OCI-LY1 (cell line): Measurements from ENCODE around the gene STK32B.

ENCODE experiments used
- H2AFZ ChIP-seq: fragments of 200-600 bp; sonication (generic), shearing (Covaris generic); 2 replicates; pipeline ENCODE4 v1.6.0; 2014; ENCODE audit warnings: antibody characterized with exemption, mild to moderate bottlenecking, low read length
- H3F3A ChIP-seq: fragments of 200-600 bp; sonication (generic), shearing (Covaris generic); 2 replicates; pipeline ENCODE4 v1.6.0; 2014; ENCODE audit warnings: mild to moderate bottlenecking, antibody characterized with exemption, low read length, moderate library complexity; ENCODE audit not compliant: insufficient read depth
- H3K27ac ChIP-seq: fragments of 200-600 bp; sonication (generic); 2 replicates; pipeline ENCODE4 v1.5.1; 2014; ENCODE audit warnings: low read length, mixed run types, mild to moderate bottlenecking, low read depth; ENCODE audit not compliant: poor library complexity, severe bottlenecking
- H3K27me3 ChIP-seq: fragments of 200-600 bp; sonication (generic); 2 replicates; pipeline ENCODE4 v1.6.0; 2014; ENCODE audit warnings: antibody characterized with exemption, mild to moderate bottlenecking, low read length, moderate library complexity; ENCODE audit not compliant: insufficient read depth
- H3K36me3 ChIP-seq: fragments of 200-600 bp; sonication (generic); 2 replicates; pipeline ENCODE4 v1.6.1; 2014; ENCODE audit warnings: mild to moderate bottlenecking, antibody characterized with exemption, low read length, moderate library complexity, mixed read lengths; ENCODE audit not compliant: insufficient read depth
- H3K4me1 ChIP-seq: fragments of 200-600 bp; sonication (generic); 2 replicates; pipeline ENCODE4 v1.5.1; 2014; ENCODE audit warnings: mild to moderate bottlenecking, low read length, moderate library complexity; ENCODE audit not compliant: insufficient read depth, severe bottlenecking
- H3K4me2 ChIP-seq: fragments of 200-600 bp; sonication (generic), shearing (Covaris generic); 2 replicates; pipeline ENCODE4 v1.6.1; 2014; ENCODE audit warnings: low read length
- H3K4me3 ChIP-seq: fragments of 200-600 bp; sonication (generic); 2 replicates; pipeline ENCODE4 v1.5.1; 2014; ENCODE audit warnings: low read length, low read depth, mild to moderate bottlenecking, mixed read lengths; ENCODE audit not compliant: poor library complexity, severe bottlenecking
- H3K79me2 ChIP-seq: fragments of 200-600 bp; shearing (Covaris generic); 2 replicates; pipeline ENCODE4 v1.6.1; 2016; ENCODE audit warnings: mixed run types, low read length, mixed read lengths; ENCODE audit not compliant: insufficient read depth
- H3K9ac ChIP-seq: fragments of 200-600 bp; sonication (generic), shearing (Covaris generic); 2 replicates; pipeline ENCODE4 v1.6.1; 2014; ENCODE audit warnings: mild to moderate bottlenecking, low read length, mixed read lengths
- H3K9me2 ChIP-seq: fragments of 200-600 bp; sonication (generic), shearing (Covaris generic); 2 replicates; pipeline ENCODE4 v1.6.1; 2014; ENCODE audit warnings: low read depth, mild to moderate bottlenecking, low read length, mixed read lengths
- H3K9me3 ChIP-seq: fragments of 200-600 bp; shearing (Covaris generic); 2 replicates; pipeline ENCODE4 v1.6.1; 2014; ENCODE audit warnings: low read length, mixed read lengths
- H4K20me1 ChIP-seq: fragments of 200-600 bp; sonication (generic), shearing (Covaris generic); 2 replicates; pipeline ENCODE4 v1.6.0; 2016; ENCODE audit warnings: mild to moderate bottlenecking, low read length; ENCODE audit not compliant: insufficient read depth
- CTCF ChIP-seq: fragments of 200-600 bp; sonication (generic), shearing (Covaris generic); IDR thresholded peaks from 2 replicates; pipeline ENCODE4 v1.5.1; 2017; ENCODE audit warnings: mild to moderate bottlenecking, antibody characterized with exemption, low read length, moderate library complexity, mixed read lengths
- EZH2 ChIP-seq: fragments of 200-600 bp; sonication (generic), shearing (Covaris generic); IDR thresholded peaks from 2 replicates; pipeline ENCODE4 v1.8.0; 2017; ENCODE audit warnings: borderline replicate concordance, mixed run types, mild to moderate bottlenecking, antibody characterized with exemption, low read length, moderate library complexity, mixed read lengths

The STK32B gene

DNA sequence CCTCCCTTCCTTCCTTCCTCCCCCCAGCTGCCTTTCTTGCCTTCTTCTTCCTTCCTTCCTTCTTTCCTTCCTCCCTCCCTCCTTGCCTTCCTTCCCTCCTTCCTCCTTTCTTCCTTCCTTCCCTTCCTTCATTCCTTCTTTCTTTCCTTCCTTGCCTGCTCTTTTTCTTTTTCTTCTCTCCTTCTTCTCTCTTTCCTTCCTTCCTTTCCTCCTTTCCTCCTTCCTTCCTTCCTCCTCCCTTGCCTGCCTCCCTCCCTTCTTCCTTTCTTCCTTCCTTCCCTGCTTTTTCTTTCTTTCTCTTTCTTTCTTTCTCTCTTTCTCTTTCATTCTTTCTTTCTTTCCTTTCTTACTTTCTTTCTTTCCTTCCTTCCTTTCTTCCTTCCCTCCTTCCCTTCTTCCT is 49.1 kb downstream of the STK32B start:
- no peak overlapping the region for H3K27ac ChIP-seq
- no peak overlapping the region for H3K9ac ChIP-seq
- H3K4me3 ChIP-seq: no peak overlapping the region
- no peaks in the 10 kb centered on the region for H3K79me2 ChIP-seq
- H4K20me1 ChIP-seq: no peaks in the 10 kb centered on the region
- H3K4me1 ChIP-seq: no peaks in the 10 kb centered on the region
- no peak overlapping the region for H3K4me2 ChIP-seq
- no peak overlapping the region for H2AFZ ChIP-seq
- no peaks in the 10 kb centered on the region for H3F3A ChIP-seq
- H3K36me3 ChIP-seq: no peaks in the 10 kb centered on the region
- TF ChIP-seq CTCF: no peak
- no peak for TF ChIP-seq EZH2
- no peaks in the 10 kb centered on the region for H3K27me3 ChIP-seq
- no peaks in the 10 kb centered on the region for H3K9me2 ChIP-seq
- no peaks in the 10 kb centered on the region for H3K9me3 ChIP-seq

DNA sequence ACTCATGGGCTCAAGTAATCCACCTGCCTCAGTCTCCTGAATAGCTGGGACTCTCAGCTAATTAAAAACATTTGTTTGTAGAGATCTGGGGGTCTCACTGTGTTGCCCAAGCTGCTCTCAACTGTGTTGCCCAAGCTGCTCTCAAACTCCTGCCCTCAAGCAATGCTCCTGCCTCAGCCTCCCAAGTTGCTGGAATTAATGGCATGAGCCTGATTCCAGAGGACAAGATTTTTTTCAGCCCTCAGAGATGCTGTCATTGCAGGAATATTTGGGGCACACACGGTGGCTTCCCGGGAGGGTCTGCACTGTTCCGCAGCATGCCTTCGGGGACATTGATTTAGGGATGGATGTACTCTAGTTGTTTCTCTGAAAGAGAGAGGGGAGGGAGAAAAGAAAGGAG is 49.7 kb downstream of the STK32B start:
- Histone ChIP-seq H3K27ac (no peak overlapping the region), H4K20me1 (no peaks in the 10 kb centered on the region), H3K9me3 (no peaks in the 10 kb centered on the region), H3K9ac (no peak overlapping the region), H3K4me3 (no peak overlapping the region), H3F3A (no peaks in the 10 kb centered on the region), H3K9me2 (no peaks in the 10 kb centered on the region), H3K79me2 (no peaks in the 10 kb centered on the region), H3K27me3 (no peaks in the 10 kb centered on the region), H3K4me1 (no peaks in the 10 kb centered on the region), H3K36me3 (no peaks in the 10 kb centered on the region), H3K4me2 (no peak overlapping the region), H2AFZ (no peak overlapping the region)
- TF ChIP-seq EZH2: no peak
- TF ChIP-seq CTCF: no peak

GRCh38 chr4:5101571-5101970 is 50.3 kb downstream of the STK32B start:
- Histone ChIP-seq H3K4me3 (no peak overlapping the region), H3K4me1 (no peaks in the 10 kb centered on the region), H3K27me3 (no peaks in the 10 kb centered on the region), H3K36me3 (no peaks in the 10 kb centered on the region), H3K9me3 (no peaks in the 10 kb centered on the region), H4K20me1 (no peaks in the 10 kb centered on the region), H3K79me2 (no peaks in the 10 kb centered on the region), H2AFZ (no peak overlapping the region), H3K9me2 (no peaks in the 10 kb centered on the region), H3K27ac (no peak overlapping the region), H3K9ac (no peak overlapping the region), H3F3A (no peaks in the 10 kb centered on the region), H3K4me2 (no peak overlapping the region)
- TF ChIP-seq CTCF (no peak), EZH2 (no peak)
